Measurements from ENCODE around the gene ING3. TPM values are rescaled to one million over a fixed set of nuclear protein-coding genes. Genes with fewer than 3 reads are reported as not detected.

ING3 gene
- polyA plus RNA-seq, 1 donor from 2014 or later = 19.7 TPM

GRCh38 chr7:120920034-120920433 lies 30.5 kb upstream of the ING3 start:
- no peak overlapping the region for H3K4me2 ChIP-seq (ENCODE audit: low read length)
- H3F3A ChIP-seq (ENCODE audit: insufficient read depth, low read length, poor library complexity, severe bottlenecking) = no peaks in the 10 kb centered on the region
- no peaks in the 10 kb centered on the region for H3K36me3 ChIP-seq (ENCODE audit: insufficient read depth, low read length)
- no peaks in the 10 kb centered on the region for H3K79me2 ChIP-seq (replicated peaks; ENCODE audit: insufficient read depth, low read length)
- H3K27me3 ChIP-seq (ENCODE audit: insufficient read depth, low read depth, low read length) = no peaks in the 10 kb centered on the region
- H3K9ac ChIP-seq (ENCODE audit: low read length) = no peak overlapping the region
- H3K4me3 ChIP-seq (ENCODE audit: low read length) = no peak overlapping the region
- no peak overlapping the region for H3K27ac ChIP-seq (ENCODE audit: low read length)
- H2AFZ ChIP-seq (ENCODE audit: low read depth, low read length) = no peak overlapping the region
- no peaks in the 10 kb centered on the region for H3K9me3 ChIP-seq (ENCODE audit: low read length)
- no peaks in the 10 kb centered on the region for H4K20me1 ChIP-seq (ENCODE audit: insufficient read depth)
- no peak for TF ChIP-seq EP300 (conservative IDR thresholded peaks at IDR 0.05; ENCODE audit: poor library complexity, severe bottlenecking)
- TF ChIP-seq RAD21 (conservative IDR thresholded peaks at IDR 0.05) = no peak
- TF ChIP-seq REST (IDR thresholded peaks at IDR 0.05; ENCODE audit: borderline replicate concordance) = no peak
- TF ChIP-seq MXI1 (conservative IDR thresholded peaks at IDR 0.05; ENCODE audit: poor library complexity, severe bottlenecking) = no peak
- TF ChIP-seq SMC3 (conservative IDR thresholded peaks at IDR 0.05; ENCODE audit: poor library complexity) = no peak
- no peak for TF ChIP-seq CTCF (IDR thresholded peaks at IDR 0.05; ENCODE audit: poor library complexity, severe bottlenecking)
- TF ChIP-seq TAF1 (IDR thresholded peaks at IDR 0.05; ENCODE audit: low read depth) = no peak
- H3K9me2 ChIP-seq (ENCODE audit: insufficient read depth, low read length) = no peaks in the 10 kb centered on the region

GRCh38 chr7:120920591-120921274 lies 29.8 kb upstream of the ING3 start:
- Histone ChIP-seq H3K79me2 (replicated peaks; ENCODE audit: insufficient read depth, low read length) (no peaks in the 10 kb centered on the region), H3K9me2 (ENCODE audit: insufficient read depth, low read length) (no peaks in the 10 kb centered on the region), H3K27ac (ENCODE audit: low read length) (no peak overlapping the region), H3K9me3 (ENCODE audit: low read length) (no peaks in the 10 kb centered on the region), H3K27me3 (ENCODE audit: insufficient read depth, low read depth, low read length) (no peaks in the 10 kb centered on the region), H3K4me2 (ENCODE audit: low read length) (no peak overlapping the region), H3K9ac (ENCODE audit: low read length) (no peak overlapping the region), H3F3A (ENCODE audit: insufficient read depth, low read length, poor library complexity, severe bottlenecking) (no peaks in the 10 kb centered on the region), H3K4me3 (ENCODE audit: low read length) (no peak overlapping the region), H3K36me3 (ENCODE audit: insufficient read depth, low read length) (no peaks in the 10 kb centered on the region), H2AFZ (ENCODE audit: low read depth, low read length) (no peak overlapping the region), H4K20me1 (ENCODE audit: insufficient read depth) (no peaks in the 10 kb centered on the region)
- TF ChIP-seq TAF1 (IDR thresholded peaks at IDR 0.05; ENCODE audit: low read depth) (no peak), EZH2 (IDR thresholded peaks at IDR 0.05; ENCODE audit: borderline replicate concordance, insufficient read depth, low read length, poor library complexity, severe bottlenecking) (no peak), POLR2AphosphoS5 (IDR thresholded peaks at IDR 0.05) (no peak), SMC3 (conservative IDR thresholded peaks at IDR 0.05; ENCODE audit: poor library complexity) (no peak), REST (IDR thresholded peaks at IDR 0.05; ENCODE audit: borderline replicate concordance) (no peak), CTCF (IDR thresholded peaks at IDR 0.05; ENCODE audit: poor library complexity, severe bottlenecking) (no peak), RAD21 (conservative IDR thresholded peaks at IDR 0.05) (no peak), MXI1 (conservative IDR thresholded peaks at IDR 0.05; ENCODE audit: poor library complexity, severe bottlenecking) (no peak), EP300 (conservative IDR thresholded peaks at IDR 0.05; ENCODE audit: poor library complexity, severe bottlenecking) (no peak)

All from neural cell (in vitro differentiated cells).